Hematopoietic multipotent progenitor cell (in vitro differentiated cells): ENCODE measurements around the gene RGS10. TPM values are rescaled to one million over a fixed set of nuclear protein-coding genes. Genes with fewer than 3 reads are reported as not detected.
A peak's percentile ranks its signal among the peaks of the same experiment; 100 is the strongest.

Experiments
- DNase-seq, 3 donors: peaks; one replicate each; pipeline ENCODE4 v3.0.0-alpha.2; 2011 to 2015; ENCODE audit warnings: low read depth in 2 of 3, low spot score in 2 of 3
- total RNA-seq: library from RNA; depleted of rRNA; stranded (reverse); fragments of >200 nt; gene quantifications from one replicate; pipeline ENCODE4 v1.2.3, GENCODE V29; 2012

Gene RGS10
- total RNA-seq, 1 donor = 12.9 TPM

DNA sequence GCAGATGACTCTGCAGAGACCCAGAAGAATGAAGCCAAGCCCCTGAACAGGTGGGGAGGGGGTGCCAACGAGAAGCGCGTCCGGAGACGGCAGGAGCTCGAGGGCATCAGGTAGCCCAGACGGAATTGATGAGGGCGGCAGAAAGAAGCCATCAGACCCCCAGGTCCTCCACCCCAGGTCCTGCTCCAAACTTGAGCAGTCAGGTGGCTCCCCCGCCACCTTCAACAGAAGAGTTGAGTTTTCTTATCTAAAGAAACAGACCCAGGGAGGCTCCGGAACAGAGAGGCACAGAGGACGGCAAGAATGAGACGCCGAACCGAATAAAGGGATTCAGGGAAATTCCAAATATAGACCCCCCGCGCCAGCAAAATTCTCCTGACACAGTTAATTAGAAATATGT lies 22.2 kb downstream of the RGS10 start:
- no peak for DNase-seq

DNA sequence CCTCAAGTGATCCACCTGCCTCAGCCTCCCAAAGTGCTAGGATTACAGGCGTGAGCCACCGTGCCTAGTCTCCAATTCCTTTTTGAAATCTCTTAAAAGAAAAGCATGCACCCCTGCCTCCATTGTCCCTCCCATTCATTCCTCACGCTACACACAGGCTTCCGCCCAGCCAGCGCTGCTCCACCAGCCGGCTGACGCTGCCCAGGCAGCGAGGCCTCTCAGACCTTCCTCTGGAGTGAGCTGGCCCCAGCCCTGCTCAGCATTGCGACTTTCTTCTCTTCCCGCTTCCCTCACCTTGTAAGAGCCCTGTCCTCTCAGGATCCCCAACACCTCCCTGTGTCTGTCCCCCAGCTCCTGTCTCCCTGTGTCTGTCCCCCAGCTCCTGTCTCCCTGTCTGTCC lies 23.6 kb downstream of the RGS10 start:
- DNase-seq = no peak

- no peak for DNase-seq
Measured at GRCh38 chr10:119518176-119518575, 24.3 kb downstream of the RGS10 start.

- DNase-seq = peak in 2 of 3 donors; percentile 83 to 90
Measured at GRCh38 chr10:119517235-119518141, 25.0 kb downstream of the RGS10 start.

DNA sequence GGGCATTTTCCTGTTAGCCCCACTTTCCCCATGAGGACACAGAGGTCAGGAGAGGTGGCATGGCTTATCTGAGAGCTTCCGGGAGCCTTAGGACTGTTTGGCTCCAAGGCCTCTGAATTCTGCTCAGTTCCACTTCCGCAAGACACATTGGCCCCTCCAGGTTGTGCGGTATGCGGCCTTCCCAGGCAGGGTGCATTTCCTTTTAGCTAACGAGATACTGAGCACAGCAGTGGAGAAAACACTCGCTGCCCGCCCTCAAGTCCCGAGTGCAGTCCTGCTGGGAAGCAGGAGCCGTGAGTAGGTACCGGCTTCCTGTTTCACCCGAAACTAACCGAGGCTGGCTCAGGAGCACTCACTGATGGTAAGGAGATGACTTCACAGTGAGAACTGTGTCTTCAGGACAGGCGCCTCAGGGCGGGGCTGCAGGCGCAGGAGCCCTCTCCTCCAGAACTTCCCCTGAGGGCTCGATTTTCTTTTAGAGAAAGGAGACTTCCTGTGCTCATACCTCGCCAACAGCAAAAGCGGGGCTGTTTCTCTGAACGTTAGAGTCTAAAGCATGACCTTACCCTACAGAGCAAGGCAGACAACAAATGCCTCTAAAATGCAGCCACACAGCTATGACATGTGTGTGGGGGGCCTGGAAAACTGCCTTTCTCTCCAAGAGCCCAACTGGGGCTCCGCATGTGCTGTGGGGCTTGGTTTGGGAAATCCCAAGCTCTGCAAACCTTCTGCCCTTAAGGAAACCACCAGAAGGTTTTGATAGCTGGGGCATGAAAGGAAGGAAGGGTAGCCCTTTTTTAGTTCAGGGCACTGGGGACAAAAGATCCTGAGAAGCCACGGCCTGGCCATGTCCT lies 25.9 kb downstream of the RGS10 start:
- DNase-seq = peak in 2 of 3 donors; percentile 33 to 38

DNA sequence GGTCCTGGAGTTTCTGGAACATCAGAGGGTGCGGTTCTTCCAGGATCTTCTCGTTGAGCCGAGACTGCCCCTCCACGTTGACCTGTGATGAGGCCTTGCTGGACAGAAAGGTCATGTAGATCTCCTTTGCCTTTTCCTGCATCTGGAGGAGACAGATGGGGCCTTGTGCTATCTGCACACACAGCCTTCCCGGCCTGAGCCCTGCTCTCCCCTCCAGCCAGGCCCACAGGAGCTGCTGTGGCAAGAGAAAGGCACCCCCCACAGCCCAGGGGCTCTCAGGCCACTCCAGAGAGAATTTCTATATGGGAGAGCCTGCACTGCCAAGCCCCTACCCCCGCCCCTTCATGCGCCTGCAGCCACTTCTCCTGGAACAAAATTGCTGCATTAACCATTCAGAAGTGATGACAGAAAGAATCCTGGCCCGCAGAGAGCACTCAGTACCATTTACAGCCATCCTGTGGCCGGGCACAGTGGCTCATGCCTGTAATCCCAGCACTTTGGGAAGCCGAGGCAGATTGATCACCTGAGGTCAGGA lies 26.9 kb downstream of the RGS10 start:
- DNase-seq = no peak

- DNase-seq = no peak
Measured at GRCh38 chr10:119514819-119515218, 27.7 kb downstream of the RGS10 start.

DNA sequence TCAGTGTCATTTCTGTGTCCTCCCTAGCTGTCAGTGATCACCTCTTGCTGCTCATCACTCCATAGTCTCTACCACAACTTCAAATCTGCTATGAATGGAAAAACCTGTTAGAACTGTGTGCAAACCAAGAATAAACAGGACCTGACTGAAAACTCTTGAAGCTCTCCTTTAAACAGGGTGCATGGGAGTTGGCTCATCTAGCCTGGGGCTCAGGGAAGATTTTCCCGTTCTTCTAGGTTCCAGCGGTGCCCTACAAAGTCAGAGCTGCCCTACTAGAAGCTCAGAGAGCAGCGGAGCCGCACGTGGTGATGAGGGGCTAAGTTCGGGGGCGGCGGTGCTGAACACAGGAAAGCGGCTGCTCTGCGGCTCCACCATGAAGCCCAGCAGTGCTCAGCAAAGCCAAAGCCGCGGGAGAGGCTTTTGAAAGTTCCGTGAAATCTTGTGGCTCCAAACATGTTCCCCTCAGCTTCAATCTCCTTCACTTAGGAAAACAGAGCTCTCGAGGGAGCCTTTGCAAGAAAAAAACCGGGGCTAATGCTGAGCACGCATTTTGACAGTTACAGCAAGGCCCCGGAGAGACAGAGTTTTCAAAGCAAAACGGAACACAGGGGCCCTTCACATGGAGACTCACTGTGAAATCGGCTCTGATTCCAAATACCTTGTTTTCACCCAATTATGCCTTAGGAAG lies 30.5 kb downstream of the RGS10 start:
- DNase-seq = no peak

- DNase-seq = no peak
Measured at GRCh38 chr10:119509909-119510451, 32.5 kb downstream of the RGS10 start.

- DNase-seq = no peak
Measured at GRCh38 chr10:119507115-119507514, 35.4 kb downstream of the RGS10 start.

- no peak for DNase-seq
Measured at GRCh38 chr10:119505588-119506315, 36.8 kb downstream of the RGS10 start.

DNA sequence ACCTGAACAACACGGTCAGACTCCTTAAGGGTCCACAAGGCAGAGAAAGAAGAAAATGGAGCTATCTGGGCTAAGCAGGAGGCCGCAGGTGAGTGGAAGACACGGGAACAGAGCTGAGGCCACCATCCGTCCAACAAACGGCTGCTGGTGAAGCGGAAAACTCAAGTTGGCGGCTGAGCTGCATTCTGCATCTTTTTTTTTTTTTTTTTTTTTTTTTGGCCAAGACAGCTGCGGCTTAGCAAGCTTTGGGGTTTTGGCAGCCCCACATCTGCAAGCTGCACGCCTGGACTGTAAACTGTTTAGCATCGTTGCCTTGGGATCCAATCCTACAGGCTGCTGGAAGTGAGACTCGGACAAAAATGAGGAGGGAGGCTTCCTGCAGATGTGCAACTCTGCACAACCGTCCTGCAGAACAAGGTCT lies 37.4 kb downstream of the RGS10 start:
- DNase-seq = no peak

DNA sequence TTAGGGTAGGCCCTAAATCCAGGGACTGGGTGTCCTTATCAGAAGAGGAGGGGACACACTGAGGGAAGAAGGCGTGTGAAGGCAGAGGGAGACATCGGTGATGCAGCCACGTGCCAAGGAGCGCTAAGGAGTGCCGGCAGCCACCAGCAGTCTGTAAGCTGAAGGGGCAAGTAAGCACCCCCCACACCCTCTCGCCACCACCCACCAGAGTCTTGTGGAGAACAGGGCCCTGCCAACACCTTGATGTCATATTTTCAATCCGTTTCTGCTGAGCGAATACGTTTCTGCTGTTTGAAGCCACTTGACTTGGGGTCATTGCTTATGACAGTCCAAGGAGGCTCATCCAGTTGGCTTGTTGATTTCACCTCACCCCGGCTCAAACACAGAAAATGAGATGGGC lies 37.9 kb downstream of the RGS10 start:
- DNase-seq = no peak

- no peak for DNase-seq
Measured at GRCh38 chr10:119503821-119504220, 38.7 kb downstream of the RGS10 start.

- no peak for DNase-seq
Measured at GRCh38 chr10:119502618-119503155, 39.8 kb downstream of the RGS10 start.

DNA sequence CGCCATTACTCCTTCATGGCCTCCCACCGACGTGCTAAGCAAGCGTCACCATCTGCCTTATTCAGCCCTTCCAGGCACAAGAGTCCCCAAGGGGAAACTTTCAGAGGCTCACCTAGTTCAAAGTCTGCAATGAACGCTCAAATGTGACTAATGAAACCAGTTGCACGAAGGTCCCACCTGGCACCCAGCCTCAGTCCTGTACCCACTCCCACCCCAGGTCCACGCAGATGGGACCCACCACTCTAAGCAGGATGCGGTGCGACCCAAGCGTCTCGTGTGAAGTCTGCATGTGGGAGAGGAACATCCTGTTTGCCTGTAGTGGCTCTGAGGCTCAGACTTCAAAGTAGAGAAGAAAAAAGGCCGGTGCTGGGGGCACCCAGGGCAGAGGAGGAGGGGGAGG lies 40.3 kb downstream of the RGS10 start:
- DNase-seq = peak in 2 of 3 donors; percentile 53 to 71

DNA sequence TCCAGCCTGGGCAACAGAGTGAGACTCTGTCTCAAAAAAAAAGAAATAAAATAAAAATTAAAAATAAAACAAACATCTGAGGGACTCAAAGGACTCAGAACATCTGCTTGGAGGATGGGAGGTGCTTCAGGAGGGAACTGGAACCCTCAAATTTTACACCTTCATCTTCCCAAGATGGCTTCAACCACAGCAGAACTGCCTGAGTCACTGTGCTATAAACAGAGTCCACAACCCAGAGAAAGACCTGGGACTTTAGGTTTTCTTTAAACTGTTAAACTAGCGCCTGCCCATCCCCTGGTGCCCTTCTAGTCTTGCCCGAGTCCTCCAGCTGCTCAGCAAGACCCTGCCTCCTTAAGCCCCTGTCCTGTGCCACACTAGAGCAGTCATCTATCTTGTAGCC lies 40.8 kb downstream of the RGS10 start:
- DNase-seq = no peak

GRCh38 chr10:119500821-119501220 lies 41.7 kb downstream of the RGS10 start:
- DNase-seq = no peak

DNA sequence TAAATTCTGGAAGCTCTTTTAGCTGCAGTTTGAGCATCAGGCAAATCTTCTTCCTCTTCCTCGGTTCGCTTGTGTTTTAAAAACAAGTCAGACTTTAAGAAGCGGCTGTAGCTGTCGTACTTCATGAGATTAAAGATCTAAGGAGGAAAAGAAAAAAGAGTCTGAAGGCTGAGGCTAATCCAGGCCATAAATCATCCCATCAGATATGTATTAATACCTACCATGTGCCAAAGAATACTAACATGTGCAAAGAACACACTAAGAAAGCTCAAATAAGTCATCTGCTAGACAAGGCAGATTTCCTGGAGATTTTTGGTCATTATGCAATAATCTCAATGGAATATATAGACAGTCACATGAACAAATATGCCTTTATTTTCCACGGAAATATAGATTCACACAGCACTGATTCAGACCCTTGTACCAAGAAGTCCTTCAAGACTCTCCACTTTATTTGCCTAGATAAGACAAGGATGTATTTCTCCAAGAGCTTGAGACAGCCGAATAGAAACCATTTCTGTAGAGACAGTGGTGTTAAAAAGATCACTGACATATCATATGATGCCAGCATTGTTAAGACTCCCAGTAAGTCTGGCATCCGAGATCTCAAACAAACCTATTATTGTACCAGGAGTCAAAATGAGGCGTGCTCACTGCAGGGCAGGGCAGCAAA lies 42.3 kb downstream of the RGS10 start:
- DNase-seq = no peak
